GM18526 (cell line): Measurements from ENCODE around the gene STX16.

Source experiments
- POLR2A ChIP-seq: IDR thresholded peaks from 3 replicates; pipeline ENCODE4 v1.6.1; 2011; ENCODE audit not compliant: insufficient read length; ENCODE audit errors: extremely low read depth

The STX16 gene

DNA sequence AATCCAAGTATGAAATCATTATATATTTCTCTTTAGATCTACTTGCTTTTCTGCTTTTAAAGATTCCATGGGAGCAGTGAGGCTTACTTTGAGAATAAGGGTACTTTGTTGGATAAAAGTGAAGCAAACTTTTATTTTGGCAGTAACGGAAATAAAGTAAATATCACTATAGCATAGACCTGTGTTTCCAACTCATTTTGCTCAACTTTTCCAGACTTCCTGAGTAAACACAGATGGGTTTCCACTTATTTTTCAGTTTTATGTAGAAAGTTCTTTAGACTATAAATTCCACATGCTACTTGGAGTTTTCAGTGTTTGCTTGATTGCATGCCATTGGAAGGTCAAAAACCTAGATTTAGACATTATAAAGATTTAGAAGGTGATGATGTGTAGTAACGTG is 6.2 kb downstream of the STX16 start:
- no peak for TF ChIP-seq POLR2A

GRCh38 chr20:58657986-58658385 is 6.9 kb downstream of the STX16 start:
- no peak for TF ChIP-seq POLR2A

- TF ChIP-seq POLR2A: no peak
These were observed 7.7 kb downstream of the STX16 start for GRCh38 chr20:58658760-58659159.

DNA sequence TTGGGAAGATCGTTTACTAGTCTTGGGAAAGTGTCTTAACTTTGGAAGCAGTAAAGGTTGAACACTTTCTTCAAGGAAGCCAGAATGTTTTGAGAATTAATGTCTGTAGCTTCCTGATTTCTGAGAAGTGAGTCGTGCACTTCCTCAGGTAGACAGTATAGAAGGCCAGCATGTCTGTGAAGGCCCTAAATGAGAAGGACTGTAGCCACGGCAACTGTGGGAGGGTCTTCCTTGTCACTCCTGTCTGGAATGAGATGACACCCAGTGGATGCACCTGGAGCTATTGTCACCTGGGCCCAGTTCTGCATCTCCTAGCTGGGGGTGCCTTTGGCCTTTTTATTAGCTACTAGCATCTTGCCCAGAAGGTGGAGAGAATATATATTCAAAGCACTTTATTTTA is 8.8 kb downstream of the STX16 start:
- no peak for TF ChIP-seq POLR2A

- no peak for TF ChIP-seq POLR2A
These were observed 9.9 kb downstream of the STX16 start for GRCh38 chr20:58660855-58661597.

- TF ChIP-seq POLR2A: no peak
These were observed 10.8 kb downstream of the STX16 start for GRCh38 chr20:58661598-58662473.

DNA sequence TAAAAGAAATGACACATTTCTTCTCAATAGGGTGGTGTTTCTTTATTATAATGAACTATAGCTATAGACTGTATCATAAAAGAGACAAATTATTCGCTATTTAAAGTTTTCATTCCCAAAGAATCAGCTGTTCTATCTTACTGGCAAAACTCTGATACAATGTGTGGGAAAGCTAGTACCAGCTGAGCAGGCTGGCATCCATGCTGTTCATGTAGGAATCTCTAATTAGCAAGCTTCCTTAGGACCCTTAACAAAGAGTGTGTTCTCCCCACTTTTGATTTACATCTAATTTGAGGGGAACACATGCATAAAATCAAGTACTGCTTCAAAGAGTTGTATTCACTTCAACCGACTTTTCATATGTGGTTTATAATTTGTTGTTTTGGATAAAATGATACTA is 13.2 kb downstream of the STX16 start:
- TF ChIP-seq POLR2A: no peak

- no peak for TF ChIP-seq POLR2A
These were observed 13.8 kb downstream of the STX16 start for GRCh38 chr20:58664883-58665282.

DNA sequence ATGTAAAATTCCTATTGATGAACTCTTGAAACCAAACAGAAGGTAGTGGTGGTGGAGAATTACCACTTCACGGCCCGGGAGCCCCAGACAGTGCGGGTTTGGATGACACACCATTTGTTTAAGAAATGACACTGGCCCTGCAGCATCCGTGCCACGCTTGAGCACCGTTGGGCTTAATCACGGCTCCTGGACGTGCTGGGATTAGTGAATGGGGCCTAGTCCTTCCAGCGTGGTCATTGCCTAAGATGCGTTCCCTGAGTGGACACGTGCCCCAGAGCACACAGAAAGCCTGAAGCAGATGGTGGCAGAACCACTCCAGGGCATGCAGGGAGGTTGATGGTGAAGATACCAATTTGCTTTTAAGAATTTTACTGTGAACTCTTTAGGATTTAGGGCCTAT is 14.5 kb downstream of the STX16 start:
- TF ChIP-seq POLR2A: no peak

- TF ChIP-seq POLR2A: no peak
These were observed 15.6 kb downstream of the STX16 start for GRCh38 chr20:58666702-58667101.

GRCh38 chr20:58667975-58668374 is 16.9 kb downstream of the STX16 start:
- TF ChIP-seq POLR2A: no peak

DNA sequence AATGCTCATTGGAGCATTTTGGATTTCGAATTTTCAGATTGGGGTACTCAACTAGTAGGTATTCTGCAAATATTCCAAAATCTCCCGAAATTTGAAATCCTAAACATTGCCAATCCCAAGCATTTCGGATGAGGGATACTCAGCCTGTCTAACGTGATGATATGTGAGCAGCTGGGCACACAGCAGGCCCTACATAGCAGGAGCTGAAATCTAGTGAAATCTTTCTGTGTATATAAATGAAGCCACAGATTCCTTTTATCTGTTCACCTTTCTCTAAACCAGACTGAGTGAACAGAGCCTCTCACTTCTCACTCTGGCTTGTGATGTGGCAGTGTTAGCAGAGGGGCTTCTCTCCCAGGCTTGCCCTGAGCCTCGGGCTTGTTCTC is 17.8 kb downstream of the STX16 start:
- no peak for TF ChIP-seq POLR2A

DNA sequence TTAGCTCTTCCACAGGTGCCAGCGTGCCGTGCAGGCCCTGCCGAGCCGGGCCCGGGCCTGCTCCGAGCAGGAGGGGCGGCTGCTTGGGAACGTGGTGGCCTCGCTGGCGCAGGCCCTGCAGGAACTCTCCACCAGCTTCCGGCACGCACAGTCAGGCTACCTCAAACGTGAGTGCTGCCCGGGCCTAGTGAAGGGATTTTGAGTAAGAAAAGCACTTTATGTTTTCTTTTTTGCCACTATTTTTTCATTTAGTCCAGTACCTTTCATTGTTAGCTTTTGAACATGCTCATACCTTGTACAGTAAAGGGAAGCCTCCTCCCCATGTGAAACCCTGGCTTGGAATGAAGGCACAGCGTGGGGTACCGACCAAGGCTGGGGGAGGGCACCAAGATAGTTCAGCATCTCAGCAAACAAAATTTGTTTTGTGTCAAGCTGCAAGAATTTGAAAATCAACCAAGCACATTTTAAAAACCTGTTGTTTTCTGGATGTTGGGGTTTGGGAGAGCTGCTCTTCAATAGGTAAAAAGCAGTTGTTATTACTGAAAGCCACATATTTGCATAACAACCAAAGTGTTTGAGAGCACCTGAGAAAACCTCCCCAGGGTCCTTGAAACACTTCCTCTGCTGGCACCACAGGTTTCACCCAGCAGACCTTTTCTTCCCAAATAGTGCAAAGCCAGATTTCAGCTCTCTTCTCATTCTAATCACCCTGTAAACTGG is 18.4 kb downstream of the STX16 start:
- TF ChIP-seq POLR2A: no peak

DNA sequence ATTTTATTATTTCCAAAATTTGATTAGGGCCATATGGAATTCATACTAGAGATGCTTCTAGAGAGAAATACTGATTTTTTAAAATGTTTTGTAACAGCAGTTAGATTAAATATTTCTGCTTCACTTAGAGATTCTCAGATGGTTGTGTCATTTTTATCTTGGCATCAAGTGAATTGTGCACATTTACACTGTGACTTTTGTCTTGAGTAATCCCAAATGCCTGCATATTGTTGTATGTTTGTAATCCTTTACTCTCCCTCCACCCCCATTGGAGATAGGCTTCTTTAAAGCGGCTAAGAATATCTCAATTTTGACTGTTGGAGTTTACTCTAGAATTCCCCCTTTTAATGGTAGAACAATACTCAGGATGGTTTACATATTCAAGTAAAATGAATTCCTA is 19.0 kb downstream of the STX16 start:
- TF ChIP-seq POLR2A: no peak

- TF ChIP-seq POLR2A: no peak
These were observed 19.6 kb downstream of the STX16 start for GRCh38 chr20:58670659-58671058.

GRCh38 chr20:58673119-58673518 is 22.0 kb downstream of the STX16 start:
- TF ChIP-seq POLR2A: no peak

DNA sequence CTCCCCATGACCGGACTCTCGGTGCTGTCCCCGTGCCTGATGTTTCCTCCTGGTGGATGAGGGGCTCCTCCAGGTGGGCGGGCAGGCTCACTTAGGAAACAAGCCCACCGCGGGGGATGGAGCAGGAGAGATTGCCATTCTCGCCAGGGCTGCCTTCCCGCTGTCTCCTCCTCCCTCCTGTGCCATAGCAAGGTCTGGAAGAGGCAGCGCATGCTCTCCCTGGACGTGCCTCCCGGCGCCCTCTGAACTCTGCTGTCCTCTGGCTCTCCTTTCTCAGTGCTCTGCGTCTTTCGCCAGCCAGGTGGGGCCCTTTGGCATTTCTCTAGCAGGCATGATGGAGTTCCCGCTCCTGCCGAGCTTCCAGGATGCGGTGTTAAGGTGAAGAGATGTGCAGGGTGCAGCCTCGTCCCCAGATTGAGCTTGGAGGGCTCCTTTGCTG is 24.1 kb downstream of the STX16 start:
- no peak for TF ChIP-seq POLR2A
